ENCODE results near the gene LMBRD1.

- TF ChIP-seq, protein P1, sequence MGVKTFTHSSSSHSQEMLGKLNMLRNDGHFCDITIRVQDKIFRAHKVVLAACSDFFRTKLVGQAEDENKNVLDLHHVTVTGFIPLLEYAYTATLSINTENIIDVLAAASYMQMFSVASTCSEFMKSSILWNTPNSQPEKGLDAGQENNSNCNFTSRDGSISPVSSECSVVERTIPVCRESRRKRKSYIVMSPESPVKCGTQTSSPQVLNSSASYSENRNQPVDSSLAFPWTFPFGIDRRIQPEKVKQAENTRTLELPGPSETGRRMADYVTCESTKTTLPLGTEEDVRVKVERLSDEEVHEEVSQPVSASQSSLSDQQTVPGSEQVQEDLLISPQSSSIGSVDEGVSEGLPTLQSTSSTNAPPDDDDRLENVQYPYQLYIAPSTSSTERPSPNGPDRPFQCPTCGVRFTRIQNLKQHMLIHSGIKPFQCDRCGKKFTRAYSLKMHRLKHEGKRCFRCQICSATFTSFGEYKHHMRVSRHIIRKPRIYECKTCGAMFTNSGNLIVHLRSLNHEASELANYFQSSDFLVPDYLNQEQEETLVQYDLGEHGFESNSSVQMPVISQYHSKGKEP (tag by site-specific recombination; IDR thresholded peaks at IDR 0.05) = no peak
- no peak for TF ChIP-seq ZNF510 (tag by site-specific recombination; IDR thresholded peaks at IDR 0.05; ENCODE audit: insufficient replicate concordance)
- no peak for TF ChIP-seq CTCF (tag by site-specific recombination; IDR thresholded peaks at IDR 0.05)
- TF ChIP-seq ZNF776 (tag by site-specific recombination; IDR thresholded peaks at IDR 0.05; ENCODE audit: borderline replicate concordance) = no peak
- TF ChIP-seq ZNF48 (tag by site-specific recombination; IDR thresholded peaks at IDR 0.05) = no peak
- no peak for TF ChIP-seq ZBTB8A (tag by site-specific recombination; IDR thresholded peaks at IDR 0.05)
- TF ChIP-seq ZNF121 (tag by site-specific recombination; IDR thresholded peaks at IDR 0.05) = no peak
- no peak for TF ChIP-seq ZNF639 (tag by site-specific recombination; IDR thresholded peaks at IDR 0.05)
- TF ChIP-seq HOXA7 (CRISPR knock-in tag; IDR thresholded peaks at IDR 0.05; ENCODE audit: borderline replicate concordance) = no peak
- no peak for TF ChIP-seq PATZ1 (tag by site-specific recombination; IDR thresholded peaks at IDR 0.05)
- TF ChIP-seq ZNF830 (tag by site-specific recombination; IDR thresholded peaks at IDR 0.05; ENCODE audit: low read depth) = no peak
- no peak for TF ChIP-seq GLI2 (tag by site-specific recombination; IDR thresholded peaks at IDR 0.05; ENCODE audit: borderline replicate concordance, low read depth)
- no peak for TF ChIP-seq ZNF324 (tag by site-specific recombination; IDR thresholded peaks at IDR 0.05)
Measured at GRCh38 chr6:69801225-69801624, 4.4 kb upstream of the LMBRD1 start.
